Prostate gland (tissue), 2 donors: Measurements from ENCODE around the gene FAM50B.

Experiments used
- POLR2A ChIP-seq: fragments of 450-650 bp; IDR thresholded peaks from one replicate; pipeline ENCODE4 v1.6.1; 2016; ENCODE audit warnings: antibody characterized with exemption, mild to moderate bottlenecking
- TF ChIP-seq, protein P1 (sequence below), 4 experiments: fragments of 200-600 bp in 2 of 4; fragments of 450-650 bp in 2 of 4; sonication (generic) in 2 of 4; IDR thresholded peaks; 1 replicate in 3 of 4; 2 replicates in 1 of 4; pipeline ENCODE4 v1.5.1; 2016 to 2019; ENCODE audit warnings: antibody characterized with exemption in 4 of 4, mild to moderate bottlenecking in 2 of 4, moderate library complexity in 2 of 4

DNA sequence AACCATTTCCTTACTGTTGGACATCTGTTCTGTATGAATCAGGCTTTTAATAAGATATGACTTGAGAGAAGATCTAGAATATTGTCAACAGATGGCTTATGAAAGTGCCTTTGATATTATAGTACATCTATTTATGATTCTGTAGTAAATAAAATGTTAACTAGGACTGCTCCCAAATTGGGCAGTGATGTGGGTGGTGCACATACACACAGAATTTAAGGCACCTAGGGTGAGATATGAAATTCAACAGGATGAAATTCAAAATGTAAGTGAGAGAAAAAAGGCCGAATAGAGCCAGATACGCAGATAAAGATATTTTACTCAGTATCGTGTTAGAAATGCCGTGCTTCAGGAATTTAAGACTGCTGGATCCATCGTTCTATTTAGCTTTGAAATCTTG, 26.3 kb downstream of the FAM50B start:
- TF ChIP-seq, protein P1, sequence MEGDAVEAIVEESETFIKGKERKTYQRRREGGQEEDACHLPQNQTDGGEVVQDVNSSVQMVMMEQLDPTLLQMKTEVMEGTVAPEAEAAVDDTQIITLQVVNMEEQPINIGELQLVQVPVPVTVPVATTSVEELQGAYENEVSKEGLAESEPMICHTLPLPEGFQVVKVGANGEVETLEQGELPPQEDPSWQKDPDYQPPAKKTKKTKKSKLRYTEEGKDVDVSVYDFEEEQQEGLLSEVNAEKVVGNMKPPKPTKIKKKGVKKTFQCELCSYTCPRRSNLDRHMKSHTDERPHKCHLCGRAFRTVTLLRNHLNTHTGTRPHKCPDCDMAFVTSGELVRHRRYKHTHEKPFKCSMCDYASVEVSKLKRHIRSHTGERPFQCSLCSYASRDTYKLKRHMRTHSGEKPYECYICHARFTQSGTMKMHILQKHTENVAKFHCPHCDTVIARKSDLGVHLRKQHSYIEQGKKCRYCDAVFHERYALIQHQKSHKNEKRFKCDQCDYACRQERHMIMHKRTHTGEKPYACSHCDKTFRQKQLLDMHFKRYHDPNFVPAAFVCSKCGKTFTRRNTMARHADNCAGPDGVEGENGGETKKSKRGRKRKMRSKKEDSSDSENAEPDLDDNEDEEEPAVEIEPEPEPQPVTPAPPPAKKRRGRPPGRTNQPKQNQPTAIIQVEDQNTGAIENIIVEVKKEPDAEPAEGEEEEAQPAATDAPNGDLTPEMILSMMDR (IDR thresholded peaks at IDR 0.05), result no peak
- TF ChIP-seq POLR2A, result no peak
